ENCODE measurements around the gene COX10. TPM values are rescaled to one million over a fixed set of nuclear protein-coding genes. Genes with fewer than 3 reads are reported as not detected.

The COX10 gene
- total RNA-seq, 4 donors from 2014 or later = 23.9 to 90.9 (median 64.4) TPM

GRCh38 chr17:14245002-14245401 is 175.7 kb downstream of the COX10 start:
- no peak for DNase-seq
- no peak overlapping the region for H3K27ac ChIP-seq

GRCh38 chr17:14245629-14246028 is 176.3 kb downstream of the COX10 start:
- TF ChIP-seq POLR2A (IDR thresholded peaks at IDR 0.05) = no peak
- no peak for TF ChIP-seq CTCF (IDR thresholded peaks at IDR 0.05)
- Histone ChIP-seq H3K4me3 (no peak overlapping the region), H3K9me3 (no peaks in the 10 kb centered on the region), H3K27me3 (no peaks in the 10 kb centered on the region), H3K27ac (no peak overlapping the region), H3K36me3 (no peaks in the 10 kb centered on the region), H3K4me1 (no peaks in the 10 kb centered on the region)
- no peak for DNase-seq

More at GRCh38 chr17:14245002-14245401, 175.7 kb downstream of the COX10 start:
- H3K36me3 ChIP-seq = no peaks in the 10 kb centered on the region
- no peaks in the 10 kb centered on the region for H3K4me1 ChIP-seq
- H3K4me3 ChIP-seq = no peak overlapping the region
- no peak for TF ChIP-seq CTCF (IDR thresholded peaks at IDR 0.05)
- TF ChIP-seq POLR2A (IDR thresholded peaks at IDR 0.05) = no peak
- no peaks in the 10 kb centered on the region for H3K27me3 ChIP-seq
- H3K9me3 ChIP-seq = no peaks in the 10 kb centered on the region

Small RNA genes within 50 kb of the gene (small RNA-seq; reads per million reads assigned to genes)
- 0 reads per million in 2 donors for gene RF00090

Other genes starting within 250 kb of the COX10 start
- not detected for gene CDRT15, start 167.4 kb downstream of the COX10 start, total RNA-seq
- 1 to 10 TPM; 2.1 to 5.4 (median 3.3) TPM for gene HS3ST3B1, start 231.6 kb downstream of the COX10 start, total RNA-seq